Measurements from ENCODE around the gene SGK2.
"Not testable (repeated sequence)": the region's sequence is repeated elsewhere in the genome, so short reads cannot be mapped to it uniquely, and the experiment has no call there.

Gene SGK2

GRCh38 chr20:43564993-43565757 is 6.3 kb downstream of the SGK2 start:
- no peak for DNase-seq

GRCh38 chr20:43565758-43566104 is 6.9 kb downstream of the SGK2 start:
- DNase-seq: no peak

GRCh38 chr20:43567477-43567876 is 8.7 kb downstream of the SGK2 start:
- DNase-seq: no peak

- DNase-seq: no peak
Measured at GRCh38 chr20:43568706-43569105, 9.9 kb downstream of the SGK2 start.

- DNase-seq: no peak
Measured at GRCh38 chr20:43569282-43569681, 10.5 kb downstream of the SGK2 start.

GRCh38 chr20:43570496-43570895 is 11.7 kb downstream of the SGK2 start:
- DNase-seq: no peak

GRCh38 chr20:43571310-43571709 is 12.5 kb downstream of the SGK2 start:
- DNase-seq: no peak

GRCh38 chr20:43571771-43572170 is 12.9 kb downstream of the SGK2 start:
- DNase-seq: no peak

GRCh38 chr20:43572891-43573290 is 14.1 kb downstream of the SGK2 start:
- no peak for DNase-seq

- DNase-seq: no peak
Measured at GRCh38 chr20:43576108-43576507, 17.3 kb downstream of the SGK2 start.

GRCh38 chr20:43579861-43580793 is 21.3 kb downstream of the SGK2 start:
- DNase-seq: no peak

- no peak for DNase-seq
Measured at GRCh38 chr20:43583133-43583864, 24.5 kb downstream of the SGK2 start.

- DNase-seq: no peak
Measured at GRCh38 chr20:43583982-43584432, 25.2 kb downstream of the SGK2 start.

GRCh38 chr20:43584448-43585136 is 25.8 kb downstream of the SGK2 start:
- DNase-seq: no peak

- DNase-seq: no peak
Measured at GRCh38 chr20:43586641-43587040, 27.8 kb downstream of the SGK2 start.

GRCh38 chr20:43588526-43588925 is 29.7 kb downstream of the SGK2 start:
- DNase-seq: not testable (repeated sequence)

- no peak for DNase-seq
Measured at GRCh38 chr20:43590036-43590391, 31.2 kb downstream of the SGK2 start.

- DNase-seq: peak; percentile 84
Measured at GRCh38 chr20:43590392-43591303, 31.8 kb downstream of the SGK2 start, which contains the start of gene IFT52. Gene IFT52, plus strand, starts transcription at chr20:43590937. Its CDS starts 3,762 bp downstream, at chr20:43594699.

GRCh38 chr20:43601960-43602359 is 43.1 kb downstream of the SGK2 start:
- not testable (repeated sequence) for DNase-seq

GRCh38 chr20:43603124-43603523 is 44.3 kb downstream of the SGK2 start:
- DNase-seq: no peak

GRCh38 chr20:43605715-43606114 is 46.9 kb downstream of the SGK2 start:
- no peak for DNase-seq

Data from central memory CD4-positive, alpha-beta T cell (primary cell).